Cardiac muscle cell (in vitro differentiated cells and primary cell): Measurements from ENCODE around the gene ADAMTS14. TPM values are rescaled to one million over a fixed set of nuclear protein-coding genes. Genes with fewer than 3 reads are reported as not detected.

ENCODE experiments used
- DNase-seq, 2 donors: peaks; one replicate each; pipeline versions ENCODE4 v3.0.0 to v3.0.0-alpha.2; 2010 to 2017; ENCODE audit warnings: low read depth in 1 of 2, low spot score in 1 of 2
- H3K27ac ChIP-seq: fragments of 200-600 bp; sonication (generic); 2 replicates; pipeline ENCODE4 v1.5.1; 2016
- H3K27me3 ChIP-seq: fragments of 200-600 bp; sonication (generic); 2 replicates; pipeline ENCODE4 v1.6.0; 2016; ENCODE audit warnings: control low read depth
- H3K36me3 ChIP-seq: fragments of 200-600 bp; sonication (generic); 2 replicates; pipeline ENCODE4 v1.5.1; 2016; ENCODE audit warnings: control low read depth
- H3K4me1 ChIP-seq: fragments of 200-600 bp; sonication (generic); 2 replicates; pipeline ENCODE4 v1.8.1; 2017; ENCODE audit warnings: low read depth, mild to moderate bottlenecking, mixed run types
- H3K4me3 ChIP-seq: fragments of 200-600 bp; sonication (generic); 2 replicates; pipeline ENCODE4 v1.5.1; 2016; ENCODE audit warnings: mild to moderate bottlenecking
- H3K9me3 ChIP-seq: fragments of 200-600 bp; sonication (generic); 2 replicates; pipeline ENCODE4 v1.5.1; 2017; ENCODE audit warnings: low read depth, mild to moderate bottlenecking, control low read depth
- polyA plus RNA-seq: library from polyadenylated mRNA; unstranded; fragments of >200 nt; fragmentation: Nextera tagmentation; extraction: Ambion mirVana; gene quantifications from 2 replicates; pipeline ENCODE4 v1.2.1, GENCODE V29; 2016
- total RNA-seq: library from RNA; depleted of rRNA; stranded (reverse); fragments of >200 nt; gene quantifications from 2 replicates; pipeline ENCODE4 v1.2.3, GENCODE V29; 2016
- TF ChIP-seq, protein P1 (sequence below): IDR thresholded peaks from 2 replicates; pipeline ENCODE4 v1.5.1; 2012; ENCODE audit warnings: low read depth, mild to moderate bottlenecking, low read length

Gene ADAMTS14
- total and polyA plus RNA-seq, 2 experiments from 2014 or later, result 1.2 to 1.9 TPM

DNA sequence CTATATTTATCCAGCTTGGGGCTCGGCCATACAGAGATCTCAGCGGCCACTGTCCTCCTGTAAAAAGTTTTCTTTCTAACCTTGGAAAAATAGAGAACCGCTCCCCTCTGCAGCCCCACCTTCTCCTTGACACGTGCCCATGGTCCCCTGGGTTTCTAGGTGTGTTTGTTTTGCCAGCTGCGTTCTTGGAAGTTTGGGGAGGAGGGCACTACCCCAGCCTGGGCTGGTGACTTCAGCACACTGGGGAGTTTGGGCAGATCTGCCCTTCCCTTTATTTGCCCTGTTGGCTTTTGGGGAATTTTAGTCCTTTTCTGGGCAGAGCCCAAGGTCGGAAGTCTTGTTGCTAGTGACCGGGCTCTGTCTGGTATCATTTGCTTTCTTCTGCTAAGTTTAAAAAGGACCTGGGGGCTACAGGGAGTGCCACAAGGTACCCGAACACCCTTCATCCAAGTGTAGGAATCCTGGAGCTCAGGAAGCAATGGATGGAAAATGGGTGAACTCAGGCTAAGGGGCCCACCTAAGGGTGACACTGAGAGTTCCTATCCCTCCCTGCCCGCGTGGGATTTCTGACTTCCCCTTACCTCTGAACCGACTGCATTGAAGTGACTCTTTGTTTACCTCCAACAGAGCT, 1.7 kb downstream of the ADAMTS14 start:
- Histone ChIP-seq H3K4me1 (peaks cover 2% of the 10 kb centered on the region), H3K27ac (no peak overlapping the region), H3K4me3 (no peak overlapping the region), H3K36me3 (no peaks in the 10 kb centered on the region), H3K27me3 (peaks cover 29% of the 10 kb centered on the region), H3K9me3 (no peaks in the 10 kb centered on the region)
- no peak for DNase-seq
- TF ChIP-seq, protein P1, sequence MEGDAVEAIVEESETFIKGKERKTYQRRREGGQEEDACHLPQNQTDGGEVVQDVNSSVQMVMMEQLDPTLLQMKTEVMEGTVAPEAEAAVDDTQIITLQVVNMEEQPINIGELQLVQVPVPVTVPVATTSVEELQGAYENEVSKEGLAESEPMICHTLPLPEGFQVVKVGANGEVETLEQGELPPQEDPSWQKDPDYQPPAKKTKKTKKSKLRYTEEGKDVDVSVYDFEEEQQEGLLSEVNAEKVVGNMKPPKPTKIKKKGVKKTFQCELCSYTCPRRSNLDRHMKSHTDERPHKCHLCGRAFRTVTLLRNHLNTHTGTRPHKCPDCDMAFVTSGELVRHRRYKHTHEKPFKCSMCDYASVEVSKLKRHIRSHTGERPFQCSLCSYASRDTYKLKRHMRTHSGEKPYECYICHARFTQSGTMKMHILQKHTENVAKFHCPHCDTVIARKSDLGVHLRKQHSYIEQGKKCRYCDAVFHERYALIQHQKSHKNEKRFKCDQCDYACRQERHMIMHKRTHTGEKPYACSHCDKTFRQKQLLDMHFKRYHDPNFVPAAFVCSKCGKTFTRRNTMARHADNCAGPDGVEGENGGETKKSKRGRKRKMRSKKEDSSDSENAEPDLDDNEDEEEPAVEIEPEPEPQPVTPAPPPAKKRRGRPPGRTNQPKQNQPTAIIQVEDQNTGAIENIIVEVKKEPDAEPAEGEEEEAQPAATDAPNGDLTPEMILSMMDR, result no peak

DNA sequence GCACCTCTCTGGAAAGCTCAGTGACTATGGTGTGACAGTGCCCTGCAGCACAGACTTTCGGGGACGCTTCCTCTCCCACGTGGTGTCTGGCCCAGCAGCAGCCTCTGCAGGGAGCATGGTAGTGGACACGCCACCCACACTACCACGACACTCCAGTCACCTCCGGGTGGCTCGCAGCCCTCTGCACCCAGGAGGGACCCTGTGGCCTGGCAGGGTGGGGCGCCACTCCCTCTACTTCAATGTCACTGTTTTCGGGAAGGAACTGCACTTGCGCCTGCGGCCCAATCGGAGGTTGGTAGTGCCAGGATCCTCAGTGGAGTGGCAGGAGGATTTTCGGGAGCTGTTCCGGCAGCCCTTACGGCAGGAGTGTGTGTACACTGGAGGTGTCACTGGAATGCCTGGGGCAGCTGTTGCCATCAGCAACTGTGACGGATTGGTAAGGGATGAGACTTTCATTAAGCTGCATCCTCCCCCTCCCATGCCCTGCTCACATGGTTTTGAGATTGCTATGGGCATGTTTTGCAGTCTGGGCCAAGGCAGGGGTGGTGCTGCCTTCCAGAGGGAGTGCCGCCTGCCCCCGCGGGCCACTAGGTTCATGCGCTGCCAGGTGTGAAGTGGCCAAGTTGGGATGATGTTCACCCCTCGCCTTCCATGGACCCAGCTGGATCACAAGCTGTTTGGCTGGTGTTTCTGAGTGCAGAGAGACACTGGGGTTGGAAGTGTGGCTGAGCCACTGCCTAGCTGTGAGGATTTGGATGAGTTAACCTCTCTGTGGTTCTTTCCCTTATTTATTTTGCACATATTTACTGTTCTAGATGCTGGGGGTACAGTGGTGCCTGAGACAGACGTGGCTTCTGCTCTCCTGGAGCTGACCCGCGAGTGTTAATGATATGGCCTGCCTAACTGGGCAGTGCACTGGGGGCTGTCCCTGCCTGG, 2.5 kb downstream of the ADAMTS14 start:
- DNase-seq, result no peak
- H3K27me3 ChIP-seq, result peaks cover 29% of the 10 kb centered on the region
- no peak overlapping the region for H3K27ac ChIP-seq
- no peaks in the 10 kb centered on the region for H3K36me3 ChIP-seq
- no peaks in the 10 kb centered on the region for H3K9me3 ChIP-seq
- TF ChIP-seq, protein P1, result no peak
- H3K4me3 ChIP-seq, result no peak overlapping the region
- peaks cover 2% of the 10 kb centered on the region for H3K4me1 ChIP-seq

DNA sequence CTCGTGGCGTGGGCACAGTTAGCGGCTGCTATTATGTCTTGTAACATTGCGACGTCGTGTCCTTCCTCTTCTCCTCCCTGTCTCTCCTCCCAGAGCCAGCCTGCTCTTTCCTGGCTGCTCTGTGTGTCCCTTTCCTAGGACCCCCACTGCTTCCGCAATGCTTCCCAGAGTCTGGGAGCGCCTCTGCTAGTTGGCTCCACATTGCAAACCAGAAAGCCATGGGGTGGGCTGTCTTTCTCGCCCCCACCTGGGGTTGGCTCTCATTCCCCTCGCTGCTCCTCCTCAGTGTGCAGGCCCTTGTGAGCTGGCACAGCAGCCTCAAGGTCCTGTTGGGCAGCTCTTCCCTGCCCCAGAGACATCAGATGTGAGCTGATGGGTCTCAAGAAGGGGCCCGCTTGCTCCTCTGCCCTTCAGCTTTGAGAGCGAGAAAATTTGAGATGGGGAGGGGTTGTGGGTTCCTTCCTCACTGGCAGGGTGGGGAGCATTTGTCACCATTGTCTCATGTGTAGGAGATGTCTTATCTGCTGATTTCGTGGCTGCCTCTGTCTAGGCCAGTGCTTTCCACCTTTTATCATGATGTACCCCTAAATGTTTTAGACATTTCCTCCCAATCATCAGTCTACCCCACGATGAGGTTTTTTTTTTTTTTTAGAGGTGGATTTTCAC, 3.3 kb downstream of the ADAMTS14 start:
- Histone ChIP-seq H3K4me3 (no peak overlapping the region), H3K4me1 (peaks cover 2% of the 10 kb centered on the region), H3K36me3 (no peaks in the 10 kb centered on the region), H3K9me3 (no peaks in the 10 kb centered on the region), H3K27me3 (peaks cover 29% of the 10 kb centered on the region), H3K27ac (no peak overlapping the region)
- TF ChIP-seq, protein P1, result no peak
- DNase-seq, result no peak

DNA sequence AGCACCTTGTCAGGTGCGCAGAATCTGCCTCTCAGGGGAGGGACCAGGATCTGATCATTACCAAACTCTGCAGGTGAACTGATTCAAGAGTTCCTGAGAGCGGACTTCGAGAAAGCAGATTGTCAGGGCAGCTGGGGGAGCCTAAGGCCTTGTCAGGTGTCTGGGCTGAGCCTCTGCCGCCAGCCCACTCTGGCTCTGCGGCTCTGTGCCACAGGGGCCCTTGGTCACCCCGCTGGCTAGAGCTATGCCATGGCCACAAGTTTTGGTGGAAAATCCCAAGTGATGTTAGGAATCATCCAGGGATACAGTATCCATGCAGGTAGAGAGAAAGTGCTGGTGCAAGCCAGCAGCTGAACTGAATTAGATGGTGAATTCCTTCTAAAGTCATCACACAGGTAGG, 4.2 kb downstream of the ADAMTS14 start:
- no peaks in the 10 kb centered on the region for H3K36me3 ChIP-seq
- no peak for DNase-seq
- H3K4me1 ChIP-seq, result peaks cover 2% of the 10 kb centered on the region
- H3K27ac ChIP-seq, result no peak overlapping the region
- H3K27me3 ChIP-seq, result peaks cover 29% of the 10 kb centered on the region
- no peaks in the 10 kb centered on the region for H3K9me3 ChIP-seq
- H3K4me3 ChIP-seq, result no peak overlapping the region
- TF ChIP-seq, protein P1, result no peak

DNA sequence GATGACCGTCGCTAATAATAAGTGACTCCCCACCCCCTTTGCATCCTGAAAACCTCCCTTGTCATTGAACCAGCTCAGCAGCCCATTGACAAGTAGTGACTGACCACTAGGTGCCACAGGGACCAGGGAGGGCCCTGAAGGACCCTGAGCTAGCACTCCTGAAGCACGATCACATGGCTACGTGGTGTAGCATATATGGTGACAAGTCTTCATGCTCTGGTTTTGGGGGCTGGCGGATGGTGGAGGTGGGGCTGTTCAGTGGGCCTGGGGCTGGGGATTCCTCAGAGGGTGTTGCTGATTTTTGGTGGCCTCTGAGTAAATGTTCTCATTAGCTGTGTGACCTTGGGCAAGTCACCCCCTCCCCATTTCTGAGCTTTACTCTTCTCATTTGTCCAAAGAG, 4.7 kb downstream of the ADAMTS14 start:
- peaks cover 24% of the 10 kb centered on the region for H3K27me3 ChIP-seq
- TF ChIP-seq, protein P1, result no peak
- H3K4me1 ChIP-seq, result peaks cover 2% of the 10 kb centered on the region
- no peak for DNase-seq
- no peak overlapping the region for H3K27ac ChIP-seq
- no peak overlapping the region for H3K4me3 ChIP-seq
- H3K36me3 ChIP-seq, result no peaks in the 10 kb centered on the region
- no peaks in the 10 kb centered on the region for H3K9me3 ChIP-seq
